DND-41 (cell line): ENCODE results near the gene LMO7.

Experiments
- ATAC-seq: fragments of 200-7000 bp; cut with Tn5 transposase; 3 replicates; pipeline ENCODE4 v1.9.1; 2021; ENCODE audit warnings: low read depth; ENCODE audit not compliant: insufficient read depth
- DNase-seq: peaks from one replicate; pipeline ENCODE4 v3.0.0-alpha.2; 2020
- H2AFZ ChIP-seq: 2 replicates; pipeline ENCODE4 v1.6.0; 2012; ENCODE audit warnings: low read depth, low read length
- H3K27ac ChIP-seq: 2 replicates; pipeline ENCODE4 v1.5.1; 2012; ENCODE audit warnings: low read length, inconsistent platforms
- H3K27me3 ChIP-seq: fragments of 200-600 bp; sonication (generic); 2 replicates; pipeline ENCODE4 v1.6.0; 2012; ENCODE audit warnings: low read length, mild to moderate bottlenecking, inconsistent platforms; ENCODE audit not compliant: insufficient read depth, poor library complexity
- H3K36me3 ChIP-seq: 2 replicates; pipeline ENCODE4 v1.5.1; 2012; ENCODE audit warnings: low read length, inconsistent platforms; ENCODE audit not compliant: insufficient read depth
- H3K4me1 ChIP-seq: 2 replicates; pipeline ENCODE4 v1.5.1; 2012; ENCODE audit warnings: mild to moderate bottlenecking, low read length; ENCODE audit not compliant: insufficient read depth
- H3K4me2 ChIP-seq: 2 replicates; pipeline ENCODE4 v1.6.0; 2012; ENCODE audit warnings: mild to moderate bottlenecking, moderate library complexity, low read length, inconsistent platforms; ENCODE audit not compliant: insufficient read depth
- H3K4me3 ChIP-seq, 2 experiments: fragments of 200-600 bp in 1 of 2; shearing (Covaris generic) in 1 of 2; 2 replicates each; pipeline ENCODE4 v1.5.1; 2012 to 2016; ENCODE audit warnings: inconsistent platforms in 2 of 2, low read length in 2 of 2, mild to moderate bottlenecking in 2 of 2, low read depth in 1 of 2, moderate library complexity in 1 of 2
- H3K79me2 ChIP-seq: 2 replicates; pipeline ENCODE4 v1.6.0; 2012; ENCODE audit warnings: low read length, inconsistent platforms; ENCODE audit not compliant: insufficient read depth
- H3K9ac ChIP-seq: 2 replicates; pipeline ENCODE4 v1.6.0; 2012; ENCODE audit warnings: low read depth, mild to moderate bottlenecking, inconsistent platforms, low read length, moderate library complexity
- H3K9me3 ChIP-seq: 2 replicates; pipeline ENCODE4 v1.5.1; 2012; ENCODE audit warnings: low read length, moderate library complexity, mild to moderate bottlenecking, inconsistent platforms; ENCODE audit not compliant: insufficient read depth, severe bottlenecking
- H4K20me1 ChIP-seq: 2 replicates; pipeline ENCODE4 v1.6.0; 2012; ENCODE audit warnings: low read length; ENCODE audit not compliant: insufficient read depth
- CTCF ChIP-seq: IDR thresholded peaks from 2 replicates; pipeline ENCODE4 v1.5.1; 2012; ENCODE audit warnings: borderline replicate concordance, low read length, moderate library complexity, mild to moderate bottlenecking; ENCODE audit not compliant: poor library complexity, severe bottlenecking; ENCODE audit errors: extremely low read depth
- EZH2 ChIP-seq: IDR thresholded peaks from 3 replicates; pipeline ENCODE4 v1.6.1; 2012; ENCODE audit warnings: borderline replicate concordance, low read depth, mild to moderate bottlenecking, moderate library complexity, low read length, inconsistent platforms; ENCODE audit not compliant: severe bottlenecking

Gene LMO7

DNA sequence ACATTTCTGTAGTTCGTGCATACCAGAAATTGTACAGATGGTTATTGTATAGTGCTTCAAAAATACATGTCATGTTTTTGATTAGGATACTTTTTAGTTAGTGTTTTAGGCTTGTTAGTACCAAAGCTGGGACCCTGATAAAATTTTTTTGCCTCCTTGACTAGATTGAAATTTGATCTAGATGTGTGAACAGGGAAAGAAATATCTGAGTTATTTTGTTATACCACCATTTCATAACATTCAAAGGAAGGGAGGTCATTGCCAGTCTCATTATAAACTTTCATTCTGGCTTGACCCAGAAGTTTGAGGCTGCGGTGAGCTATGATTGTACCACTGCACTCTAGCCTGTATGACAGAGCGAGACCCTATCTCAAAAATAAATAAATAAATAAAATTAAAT is 9.0 kb downstream of the LMO7 start:
- no peak overlapping the region for H2AFZ ChIP-seq
- no peaks in the 10 kb centered on the region for H3K9me3 ChIP-seq
- H3K4me3 ChIP-seq: no peak overlapping the region
- H3K36me3 ChIP-seq: no peaks in the 10 kb centered on the region
- DNase-seq: no peak
- H3K4me2 ChIP-seq: no peak overlapping the region
- no peaks in the 10 kb centered on the region for H3K4me1 ChIP-seq
- H3K27ac ChIP-seq: no peak overlapping the region
- TF ChIP-seq EZH2 (no peak), CTCF (no peak)
- no peaks in the 10 kb centered on the region for H3K79me2 ChIP-seq
- no peak overlapping the region for H3K9ac ChIP-seq
- H4K20me1 ChIP-seq: no peaks in the 10 kb centered on the region
- H3K27me3 ChIP-seq: no peaks in the 10 kb centered on the region
- no peak for ATAC-seq

DNA sequence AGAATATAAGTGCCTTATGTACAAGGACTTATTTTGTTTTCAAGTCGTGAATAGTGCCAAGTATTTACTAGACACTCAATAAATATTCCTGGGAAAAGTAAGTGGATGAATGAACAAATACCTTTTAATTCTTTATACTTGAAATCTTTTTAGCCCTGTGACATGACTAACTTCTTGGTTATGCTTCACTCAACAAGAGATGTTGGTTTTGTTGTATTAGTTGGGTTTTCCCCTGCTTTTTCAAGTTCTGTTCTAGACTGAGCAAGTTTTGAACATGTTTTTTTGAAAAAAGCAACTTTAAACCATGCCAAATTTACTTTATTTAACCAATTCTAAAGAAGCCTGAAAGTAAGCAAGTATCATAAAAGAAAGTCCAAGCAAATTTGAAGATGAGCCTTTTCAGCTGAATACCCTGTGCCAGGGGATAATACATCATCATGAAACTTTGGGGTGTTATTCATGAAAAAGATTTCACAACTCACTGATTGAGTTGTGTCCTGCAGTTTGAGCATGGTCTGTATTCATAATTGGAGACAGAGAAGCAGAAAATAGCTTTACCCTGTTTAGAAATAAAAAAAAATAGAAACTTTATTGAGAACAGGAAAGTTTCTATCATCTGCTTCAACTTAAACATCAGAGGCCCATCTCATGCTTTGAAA is 11.1 kb downstream of the LMO7 start:
- no peak overlapping the region for H3K9ac ChIP-seq

GRCh38 chr13:75648446-75648845 is 12.3 kb downstream of the LMO7 start:
- H3K27me3 ChIP-seq: no peaks in the 10 kb centered on the region
- no peak overlapping the region for H3K4me2 ChIP-seq
- no peak overlapping the region for H3K9ac ChIP-seq
- no peak for TF ChIP-seq EZH2
- TF ChIP-seq CTCF: no peak
- H3K4me1 ChIP-seq: no peaks in the 10 kb centered on the region
- no peaks in the 10 kb centered on the region for H3K79me2 ChIP-seq
- H3K27ac ChIP-seq: no peak overlapping the region
- DNase-seq (no peak), ATAC-seq (no peak)
- H4K20me1 ChIP-seq: no peaks in the 10 kb centered on the region
- no peak overlapping the region for H3K4me3 ChIP-seq
- H3K36me3 ChIP-seq: no peaks in the 10 kb centered on the region
- H3K9me3 ChIP-seq: no peaks in the 10 kb centered on the region
- no peak overlapping the region for H2AFZ ChIP-seq

More for the DNA sequence above, 11.1 kb downstream of the LMO7 start:
- ATAC-seq (no peak), DNase-seq (no peak)
- no peaks in the 10 kb centered on the region for H3K36me3 ChIP-seq
- H3K27me3 ChIP-seq: no peaks in the 10 kb centered on the region
- H3K27ac ChIP-seq: no peak overlapping the region
- H3K79me2 ChIP-seq: no peaks in the 10 kb centered on the region
- H2AFZ ChIP-seq: no peak overlapping the region
- no peaks in the 10 kb centered on the region for H3K9me3 ChIP-seq
- no peaks in the 10 kb centered on the region for H4K20me1 ChIP-seq
- TF ChIP-seq EZH2 (no peak), CTCF (no peak)
- H3K4me1 ChIP-seq: no peaks in the 10 kb centered on the region
- H3K4me3 ChIP-seq: no peak overlapping the region
- no peak overlapping the region for H3K4me2 ChIP-seq
